GM19193 (cell line): ENCODE results near the gene KCTD21.

ENCODE experiments used
- POLR2A ChIP-seq: IDR thresholded peaks from 4 replicates; pipeline ENCODE4 v1.6.1; 2011; ENCODE audit not compliant: insufficient read depth, insufficient read length; ENCODE audit errors: extremely low read depth

KCTD21 gene

DNA sequence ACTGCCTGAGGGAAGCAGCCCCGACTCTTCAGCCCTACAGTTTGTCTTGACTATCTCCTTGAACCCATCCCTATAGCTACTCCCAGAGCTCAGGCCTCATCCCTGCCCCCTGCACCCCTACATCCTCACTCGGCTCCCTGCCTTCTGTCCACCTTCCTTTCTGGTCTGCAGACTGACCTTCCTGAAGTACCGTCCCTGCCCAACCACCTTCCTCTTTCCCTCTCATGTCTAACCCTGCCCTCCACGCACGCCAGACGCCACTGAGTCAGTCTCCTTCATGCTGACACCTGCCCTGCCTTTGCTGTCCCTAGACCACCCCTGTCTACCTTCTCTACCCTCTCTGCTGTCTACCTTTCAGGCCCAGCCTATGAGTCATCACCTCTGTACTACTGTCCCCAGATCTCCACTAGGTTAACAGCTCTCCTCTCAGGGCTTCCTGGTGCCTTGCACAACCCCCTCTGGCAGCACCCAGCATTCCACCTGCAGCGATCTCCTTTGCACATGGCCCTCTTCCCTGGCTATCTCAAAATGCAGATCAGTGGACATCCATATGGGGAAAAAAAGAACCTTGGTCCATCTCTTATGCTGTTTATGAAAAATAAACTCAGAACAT is 8.9 kb downstream of the KCTD21 start:
- TF ChIP-seq POLR2A = no peak

DNA sequence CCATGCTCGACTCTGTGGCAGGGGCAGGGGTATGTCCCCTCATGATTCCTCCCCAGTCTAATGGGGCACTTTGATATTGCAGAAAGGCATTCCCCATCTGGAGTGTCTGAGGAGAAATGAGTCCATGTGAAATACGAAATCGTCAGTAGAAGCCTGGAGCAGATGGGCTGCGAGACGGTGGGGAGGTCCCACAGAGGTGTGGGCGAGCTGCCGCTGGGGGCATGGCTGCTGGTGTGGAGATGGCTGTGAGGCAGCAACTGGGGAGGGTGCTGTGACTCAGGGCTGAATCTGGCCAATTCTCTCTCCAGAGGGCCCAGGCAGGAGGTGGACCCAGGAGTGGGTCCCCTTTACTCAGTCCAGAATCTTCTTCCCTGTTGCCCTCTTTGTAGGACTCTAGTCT is 11.2 kb downstream of the KCTD21 start:
- TF ChIP-seq POLR2A = no peak

DNA sequence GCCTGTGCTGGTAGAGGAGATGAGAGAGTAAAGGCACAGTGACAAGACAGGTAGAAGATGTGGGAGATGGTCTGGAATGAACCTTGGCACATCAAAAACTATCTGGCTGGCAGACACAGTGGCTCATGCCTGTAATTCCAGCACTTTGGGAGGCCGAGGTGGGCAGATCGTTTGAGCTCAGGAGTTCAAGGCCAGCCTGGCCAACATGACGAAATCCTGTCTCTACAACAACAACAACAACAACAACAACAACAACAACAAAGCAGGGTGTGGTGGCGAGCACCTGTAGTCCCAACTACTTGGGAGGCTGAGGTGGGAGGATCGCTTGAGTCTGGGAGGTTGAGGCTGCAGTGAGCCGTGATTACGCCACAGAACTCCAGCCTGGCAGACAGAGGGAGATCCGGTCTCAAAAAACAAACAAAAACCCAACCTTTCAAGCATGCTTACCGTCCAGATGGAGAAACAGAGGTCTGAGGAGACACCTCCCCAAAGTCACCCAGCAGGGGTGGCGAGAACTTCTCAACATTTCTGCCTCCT is 11.8 kb downstream of the KCTD21 start:
- no peak for TF ChIP-seq POLR2A

DNA sequence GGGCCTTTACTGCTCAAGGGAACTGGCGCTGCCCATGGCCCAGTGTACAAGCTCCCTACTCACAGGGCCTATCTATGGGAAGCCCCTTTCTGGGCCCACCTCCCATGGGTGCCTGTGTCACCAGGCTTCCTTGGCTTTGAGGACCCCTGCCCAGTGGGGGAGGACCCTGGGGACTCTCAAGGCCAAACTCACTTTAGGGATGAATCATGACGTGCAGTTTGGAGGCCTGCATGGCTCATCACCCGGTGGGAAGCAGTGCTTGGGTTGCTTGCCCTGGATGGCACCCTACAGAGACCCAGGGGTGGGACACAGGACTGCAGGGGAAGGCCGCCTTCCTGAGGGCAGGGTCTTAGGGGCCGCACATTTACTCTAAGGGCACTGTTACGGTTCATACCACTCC is 16.5 kb downstream of the KCTD21 start:
- no peak for TF ChIP-seq POLR2A

DNA sequence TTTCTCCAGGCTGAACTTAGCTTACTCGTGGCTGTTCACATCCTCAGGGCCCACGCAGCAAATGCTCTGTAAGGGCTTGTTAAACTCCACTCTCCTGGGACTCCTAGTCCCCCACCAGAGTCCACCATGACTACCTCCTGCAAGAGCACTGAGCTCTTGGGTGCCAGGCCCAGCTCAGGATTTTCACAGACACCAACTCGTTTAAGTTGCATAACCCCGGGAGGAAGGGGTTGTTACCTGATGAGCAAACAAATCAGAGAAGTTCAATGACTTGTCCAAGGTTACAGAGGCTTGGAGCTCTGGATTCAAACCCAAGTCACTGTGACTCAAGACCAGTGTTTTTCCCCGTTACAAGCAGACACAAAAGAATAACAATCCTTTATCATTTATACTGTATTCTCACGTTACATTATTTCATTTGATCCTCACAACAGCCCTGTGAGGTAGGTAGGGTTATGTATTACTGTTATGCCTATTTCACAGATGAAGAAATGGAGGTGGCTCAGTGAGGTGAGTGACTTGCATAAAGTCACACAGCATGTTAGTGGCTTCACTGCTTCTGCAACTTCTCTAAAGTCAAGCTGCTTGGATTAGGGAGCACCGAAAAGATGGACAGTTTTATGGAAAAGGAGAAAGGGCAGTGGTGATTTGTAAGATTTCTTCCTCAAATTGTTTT is 17.4 kb downstream of the KCTD21 start:
- TF ChIP-seq POLR2A = no peak

DNA sequence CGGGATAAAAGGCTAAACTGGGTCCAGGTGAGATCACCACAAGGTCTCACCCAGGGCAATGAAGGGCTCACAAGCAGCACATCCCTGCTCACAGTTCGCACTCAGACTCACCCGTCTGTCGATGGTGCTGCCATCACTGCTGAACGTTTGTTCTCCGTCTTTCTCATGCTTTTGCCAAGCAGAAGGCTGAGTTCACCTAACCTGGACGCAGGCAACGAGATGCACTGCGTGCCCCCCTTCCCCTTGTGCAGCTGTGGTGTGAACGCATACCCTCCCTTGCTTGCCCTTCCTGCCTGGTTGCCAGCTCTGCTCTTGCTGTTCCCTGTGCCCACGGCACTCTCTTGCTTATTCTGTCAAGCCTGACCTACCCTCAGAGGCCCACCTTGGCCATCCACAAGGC is 18.0 kb downstream of the KCTD21 start:
- TF ChIP-seq POLR2A = no peak

DNA sequence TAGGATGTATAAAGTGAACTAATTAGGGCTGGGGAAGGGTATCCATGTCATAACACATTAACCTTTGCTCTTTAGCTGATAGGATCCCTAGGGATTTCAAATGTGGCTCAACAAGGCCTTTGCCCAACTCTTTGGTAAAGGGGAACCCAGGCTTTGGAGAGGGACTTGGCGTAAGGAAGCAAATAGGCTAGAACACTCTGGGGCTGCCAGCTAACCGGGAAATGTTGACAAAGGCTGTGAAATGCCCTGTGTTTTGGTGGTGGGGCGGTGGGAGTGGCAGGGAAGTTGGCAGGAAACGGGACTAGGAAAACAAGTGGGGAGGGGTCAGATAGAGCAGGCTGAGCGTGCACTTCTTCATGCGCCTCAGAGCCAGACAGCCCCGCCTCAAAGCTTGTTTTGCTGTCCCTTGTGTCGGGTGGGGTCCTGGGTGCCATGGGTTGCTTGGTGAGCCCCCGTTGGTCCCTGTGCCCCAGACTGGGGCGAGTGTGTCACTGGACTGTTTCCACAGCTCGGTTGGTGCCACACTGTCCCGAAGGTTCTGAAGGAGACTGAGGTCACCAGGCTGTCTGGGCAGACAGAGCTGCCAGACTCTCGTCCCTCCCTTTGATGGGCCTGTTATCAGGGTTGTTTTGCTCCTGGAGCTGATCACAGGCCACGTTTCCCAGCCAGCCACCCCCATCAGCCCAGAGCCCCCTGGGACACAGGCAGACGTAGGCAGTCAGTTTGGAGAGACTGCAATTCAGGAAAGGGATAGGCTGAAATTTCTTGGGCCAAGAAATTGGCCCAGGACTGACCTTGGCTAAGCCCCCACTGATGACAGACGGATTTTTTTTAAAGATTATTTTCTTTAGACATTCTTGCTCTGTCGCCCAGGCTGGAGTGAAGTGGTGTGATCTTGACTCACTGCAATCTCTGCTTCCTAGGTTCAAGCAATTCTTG is 19.6 kb downstream of the KCTD21 start:
- TF ChIP-seq POLR2A = no peak

DNA sequence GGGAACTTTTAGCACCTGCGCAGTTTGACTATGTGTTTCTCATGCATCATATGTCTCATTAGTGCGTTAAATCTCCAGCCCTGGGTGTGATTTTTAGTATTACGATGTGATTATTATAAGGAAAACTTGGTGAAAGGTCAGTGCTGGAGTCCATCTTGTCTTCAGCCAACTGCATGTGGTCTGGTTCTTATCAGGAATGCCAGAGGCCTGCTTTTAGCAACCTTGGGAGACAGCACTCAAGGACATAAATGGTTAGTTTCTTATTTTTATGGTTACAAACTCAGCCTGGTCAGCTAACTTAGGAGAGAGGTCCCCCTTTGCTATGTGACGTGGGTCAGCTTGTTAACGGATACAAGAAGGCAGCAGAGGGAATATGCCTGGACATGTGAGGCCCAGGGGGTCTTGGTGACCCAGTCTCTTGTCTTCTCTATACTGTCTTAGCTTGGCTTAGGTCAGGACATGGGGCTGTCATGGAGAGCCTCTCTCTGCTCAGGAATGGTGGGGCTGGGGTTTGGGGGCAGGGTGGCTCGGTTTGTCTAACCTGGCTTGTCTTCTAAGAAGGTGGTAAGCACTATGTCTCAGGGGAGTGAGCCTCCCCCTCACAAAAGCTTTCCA is 21.5 kb downstream of the KCTD21 start:
- TF ChIP-seq POLR2A = no peak

DNA sequence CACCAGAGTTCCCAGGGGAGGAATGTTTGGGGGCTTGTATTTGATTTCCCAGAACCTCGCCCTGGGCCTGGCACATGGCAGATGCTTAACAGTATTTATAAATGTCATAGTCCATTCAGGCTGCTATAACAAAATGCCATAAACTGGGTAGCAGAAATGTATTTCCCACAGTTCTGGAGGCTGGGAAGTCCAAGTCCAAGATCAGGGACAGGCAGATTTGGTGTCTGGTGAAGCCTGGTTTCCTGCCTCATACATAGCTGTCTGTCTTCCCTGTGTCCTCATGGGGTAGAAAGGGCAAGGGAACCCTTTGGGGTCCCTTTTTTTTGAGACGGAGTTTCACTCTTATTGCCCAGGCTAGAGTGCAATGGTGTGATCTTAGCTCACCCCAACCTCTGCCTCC is 24.0 kb downstream of the KCTD21 start:
- TF ChIP-seq POLR2A = no peak

DNA sequence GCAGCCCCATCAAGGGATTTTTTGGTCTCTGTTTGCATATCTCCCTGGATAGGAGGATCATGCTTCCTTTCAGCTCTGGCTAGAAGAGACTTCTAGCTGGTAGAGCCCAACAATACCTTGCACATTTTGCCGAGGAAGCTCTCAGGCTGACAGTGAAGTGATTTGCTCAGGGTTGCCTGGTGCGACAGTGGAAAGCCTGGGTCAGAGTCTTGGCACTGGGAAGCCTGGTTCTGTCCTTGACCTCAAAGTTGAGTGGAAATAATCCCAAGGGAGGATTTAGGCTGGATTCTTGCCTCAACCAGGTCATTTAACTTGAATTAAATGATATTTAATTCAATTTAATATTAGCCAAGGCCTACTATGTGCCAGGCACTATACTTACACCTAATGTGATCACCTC is 24.6 kb downstream of the KCTD21 start:
- no peak for TF ChIP-seq POLR2A

DNA sequence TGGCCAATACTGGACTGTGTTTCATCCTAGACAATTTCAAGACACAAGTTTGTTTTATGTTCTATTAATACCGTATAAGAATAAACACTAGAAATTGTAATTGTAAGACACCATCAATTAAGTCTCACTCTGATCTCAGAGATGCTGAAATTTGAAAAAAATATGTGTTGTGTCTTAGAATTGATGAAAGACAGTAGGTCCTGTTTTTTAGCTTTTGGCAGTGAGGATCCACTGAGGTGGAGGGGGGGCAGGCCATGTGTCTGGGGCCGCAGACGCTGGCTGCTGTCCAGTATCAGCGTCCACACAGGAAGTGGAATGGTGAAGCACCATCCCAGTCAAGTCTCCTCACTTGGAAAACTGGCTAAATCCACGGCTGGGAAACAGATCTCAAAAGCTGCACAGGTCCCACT is 26.5 kb downstream of the KCTD21 start:
- TF ChIP-seq POLR2A = no peak

DNA sequence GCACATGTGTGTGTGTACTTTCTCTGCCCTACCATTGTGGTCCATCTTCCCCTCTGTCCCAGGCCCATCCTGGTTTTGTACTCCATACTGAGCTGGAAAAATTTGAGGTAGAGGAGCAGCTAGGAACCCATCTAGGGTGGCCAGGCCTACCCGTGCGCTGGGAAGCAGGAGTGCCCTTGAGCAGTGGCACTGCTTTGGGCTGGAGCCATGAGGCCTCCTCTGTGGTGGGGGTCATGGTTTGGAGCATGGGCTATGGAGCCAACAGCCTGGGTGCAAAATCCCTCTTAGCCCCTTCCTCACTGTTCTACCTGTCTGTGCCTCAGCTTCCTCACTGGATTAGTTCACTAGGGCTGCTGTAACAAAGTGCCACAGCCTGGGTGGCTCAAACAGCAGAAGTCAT is 27.1 kb downstream of the KCTD21 start:
- no peak for TF ChIP-seq POLR2A

DNA sequence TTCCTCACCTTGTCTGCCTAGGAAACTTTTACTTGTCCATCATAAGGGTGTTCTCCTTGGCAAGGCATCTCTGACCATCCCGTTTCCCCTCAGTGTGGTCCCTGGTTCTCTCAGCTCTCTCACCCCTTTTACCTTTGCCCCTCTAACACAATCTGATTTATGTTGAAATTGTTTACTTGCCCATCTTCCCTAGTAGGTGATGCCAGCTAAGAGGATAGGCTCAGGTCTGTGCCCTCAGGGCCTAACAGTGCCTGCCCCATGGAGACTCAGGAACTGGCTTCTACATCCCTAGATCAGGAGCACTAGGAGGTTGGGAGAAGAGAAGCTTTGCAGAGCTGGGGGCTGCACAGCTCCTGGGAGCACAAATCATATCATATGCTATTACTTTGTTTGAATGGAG is 27.9 kb downstream of the KCTD21 start:
- TF ChIP-seq POLR2A = no peak

DNA sequence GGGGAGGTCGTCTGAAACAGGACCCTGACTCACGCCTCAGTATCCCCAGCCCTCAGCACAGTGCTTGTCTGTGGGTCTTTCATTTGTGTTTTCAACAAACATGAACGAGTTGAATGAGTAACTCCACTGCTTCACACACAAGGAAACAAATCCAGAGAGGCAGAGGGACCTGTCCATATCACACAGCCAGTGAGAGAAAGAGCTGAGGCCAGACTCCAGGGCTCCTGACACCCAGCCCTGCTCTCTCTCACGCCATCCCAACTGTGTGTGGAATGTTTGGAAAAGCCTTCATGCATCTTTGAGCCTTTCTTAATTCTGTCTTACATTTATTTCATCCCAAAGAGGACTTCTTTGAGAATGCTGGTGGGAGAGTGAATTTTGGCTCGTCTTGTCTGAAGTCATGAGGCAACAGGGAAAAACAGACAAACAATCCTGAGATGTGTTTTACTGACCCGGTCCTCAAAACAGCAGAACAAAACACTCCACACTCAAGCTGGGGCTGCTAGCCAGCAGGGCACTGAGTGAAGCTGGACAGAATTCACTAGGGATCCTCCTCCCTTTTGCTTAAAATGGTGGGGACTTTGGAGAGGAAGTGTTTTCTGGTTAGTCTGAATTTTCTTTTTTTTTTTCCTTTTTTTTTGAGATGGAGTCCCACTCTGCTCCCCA is 29.3 kb downstream of the KCTD21 start:
- no peak for TF ChIP-seq POLR2A

DNA sequence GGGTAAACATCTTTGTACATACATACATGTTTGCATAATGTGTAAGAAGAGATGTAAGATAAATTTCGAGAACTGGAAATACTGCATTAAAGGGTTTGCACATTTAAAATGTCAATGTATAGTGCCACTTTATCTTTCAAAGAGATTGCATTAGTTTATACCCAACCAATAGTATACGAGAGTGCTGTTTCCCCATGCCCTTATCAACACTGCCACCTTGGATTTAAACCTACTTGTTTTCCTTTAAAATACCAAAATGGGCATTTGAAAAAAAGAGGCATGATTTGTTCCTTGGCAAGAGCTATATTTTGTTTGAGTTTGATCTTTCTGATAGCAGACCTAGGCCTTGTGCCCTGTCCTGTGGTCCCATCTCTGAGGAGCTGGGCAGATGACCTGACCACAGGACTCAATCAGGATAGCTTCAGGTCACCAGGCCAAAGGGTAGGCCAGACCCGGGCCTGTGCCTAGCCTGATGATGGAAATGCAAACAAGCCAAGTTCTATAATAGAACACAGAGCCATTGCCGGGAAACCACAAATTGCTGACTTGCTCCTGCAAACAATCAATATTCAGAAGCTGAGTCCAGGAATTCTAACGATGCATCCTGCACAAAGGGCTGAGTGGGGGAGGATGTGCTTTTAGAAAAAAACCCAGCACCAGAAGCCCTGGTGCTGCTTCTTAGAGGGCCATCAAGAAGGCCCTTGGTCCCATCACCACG is 32.1 kb downstream of the KCTD21 start:
- TF ChIP-seq POLR2A = no peak

DNA sequence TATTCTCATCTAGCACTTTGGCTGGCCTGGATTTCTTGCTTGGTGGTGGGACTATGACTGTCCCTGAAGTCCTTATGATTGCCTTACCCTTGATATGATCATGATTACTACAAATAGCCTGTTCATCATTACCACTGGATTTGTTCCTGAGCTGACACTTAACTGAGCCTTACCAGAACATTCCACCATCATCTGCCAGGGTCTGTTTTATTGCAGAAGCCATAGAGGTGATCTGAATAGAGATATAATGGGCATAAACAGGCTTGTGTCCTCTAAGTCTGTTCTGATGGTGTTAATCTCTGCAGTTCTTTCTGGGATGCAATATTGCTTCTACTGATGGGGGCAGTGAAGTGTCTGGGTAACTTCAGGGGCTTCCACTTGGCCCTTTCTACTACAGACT is 36.6 kb downstream of the KCTD21 start:
- TF ChIP-seq POLR2A = no peak
